Stimulated activated CD8-positive, alpha-beta memory T cell treated with anti-CD3 and anti-CD28 coated beads, Interleukin-15, amount 100 ng/mL, for 24 hours (primary cell): ENCODE results near the gene CHTF18.
"Not testable (repeated sequence)": the region's sequence is repeated elsewhere in the genome, so short reads cannot be mapped to it uniquely, and the experiment has no call there.

Source experiments
- DNase-seq: peaks from one replicate; pipeline ENCODE4 v3.0.0-alpha.2; 2020; ENCODE audit warnings: low read depth

Gene CHTF18

DNA sequence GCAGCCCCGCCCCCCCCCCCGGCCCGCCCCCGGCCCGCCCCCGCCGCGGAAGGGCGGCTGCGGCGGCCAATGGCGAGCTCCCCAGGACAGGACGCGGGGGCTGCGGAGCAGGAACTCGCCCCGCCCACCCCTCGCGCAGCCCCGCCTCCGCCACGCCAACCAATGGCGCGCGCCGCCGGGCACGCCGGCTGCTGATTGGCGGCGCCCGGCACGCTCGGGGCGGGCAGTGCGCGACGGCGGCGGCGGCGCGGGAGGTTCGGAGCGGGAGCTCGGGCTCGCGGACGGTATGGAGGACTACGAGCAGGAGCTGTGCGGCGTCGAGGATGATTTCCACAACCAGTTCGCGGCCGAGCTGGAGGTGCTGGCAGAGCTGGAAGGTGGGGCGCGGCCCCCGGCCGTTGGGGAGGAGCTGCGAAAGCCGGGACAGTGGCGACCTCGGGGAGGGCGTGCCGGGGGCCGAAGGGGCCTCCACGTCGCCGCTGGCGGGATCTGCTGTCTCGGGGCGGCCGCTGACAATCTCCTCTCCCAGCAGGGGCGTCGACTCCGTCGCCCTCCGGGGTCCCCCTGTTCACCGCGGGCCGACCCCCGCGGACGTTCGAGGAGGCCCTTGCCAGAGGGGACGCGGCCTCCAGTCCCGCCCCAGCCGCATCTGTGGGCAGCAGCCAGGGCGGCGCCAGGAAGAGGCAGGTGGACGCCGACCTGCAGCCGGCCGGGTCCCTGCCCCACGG lies at the start of gene CHTF18:
TSS of gene CHTF18 (plus strand) at position 222 of the 728 bp plus-strand sequence. CDS start at position 287, 65 bp downstream.
- peak; percentile 90 for DNase-seq

DNA sequence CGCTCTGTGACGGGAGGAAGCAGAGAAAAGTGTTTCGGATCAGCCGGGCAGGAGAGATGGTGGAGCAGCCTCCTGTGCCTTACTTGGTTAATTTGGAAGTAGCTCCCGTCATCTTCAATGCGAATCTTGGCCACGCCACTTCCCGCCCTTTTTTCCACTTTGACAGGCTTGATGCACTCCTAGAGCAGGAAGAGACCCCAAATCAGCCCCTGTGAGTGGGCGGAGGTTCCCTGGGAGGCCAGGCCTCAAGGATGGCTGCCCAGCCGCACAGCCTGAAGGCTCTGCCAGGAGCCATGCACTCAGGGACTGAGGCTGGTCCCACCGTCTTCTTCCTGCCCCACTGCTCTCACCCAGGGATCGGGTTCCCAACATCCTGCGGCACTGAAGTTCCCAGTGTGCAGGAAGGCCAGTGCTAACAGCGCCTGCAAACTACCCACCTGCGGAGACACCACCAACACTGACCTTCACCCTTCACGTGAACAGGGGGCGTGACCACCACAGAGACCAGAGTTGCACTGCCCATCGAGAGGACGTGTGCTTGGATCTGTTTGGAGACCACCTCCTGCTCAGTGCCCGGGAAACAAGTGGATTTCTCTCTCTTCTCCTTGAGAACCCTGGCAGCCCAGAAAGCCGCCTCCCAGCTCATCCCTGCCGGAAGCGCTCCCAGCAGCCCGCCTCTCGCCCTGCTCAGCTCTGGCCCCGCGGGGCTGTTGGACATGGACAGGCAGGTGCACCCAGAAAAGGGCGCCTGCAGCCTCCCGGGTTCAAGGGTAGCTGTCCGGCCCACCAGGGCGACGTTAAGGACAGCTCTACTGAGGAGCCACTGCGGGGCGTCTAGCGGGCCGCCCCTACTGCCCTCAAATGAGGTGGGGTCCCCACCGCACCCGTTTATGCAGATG lies 48.6 kb upstream of the CHTF18 start:
- no peak for DNase-seq

DNA sequence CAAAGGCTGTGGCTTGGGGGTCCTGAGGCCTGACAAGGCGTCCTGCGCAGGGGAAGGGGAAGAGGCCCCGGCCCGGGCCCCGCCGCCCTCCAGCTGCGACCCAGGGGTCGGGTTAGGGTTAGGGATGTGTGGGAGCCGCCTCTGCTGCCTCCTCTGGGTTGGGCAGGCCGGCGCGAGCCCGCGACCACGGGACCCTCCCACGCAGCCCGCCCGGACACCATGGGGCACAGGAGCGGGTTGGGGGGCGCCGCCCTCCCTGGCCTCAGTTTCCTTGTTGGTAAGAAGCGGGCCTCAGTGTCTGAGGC lies 48.0 kb upstream of the CHTF18 start:
- DNase-seq: no peak

DNA sequence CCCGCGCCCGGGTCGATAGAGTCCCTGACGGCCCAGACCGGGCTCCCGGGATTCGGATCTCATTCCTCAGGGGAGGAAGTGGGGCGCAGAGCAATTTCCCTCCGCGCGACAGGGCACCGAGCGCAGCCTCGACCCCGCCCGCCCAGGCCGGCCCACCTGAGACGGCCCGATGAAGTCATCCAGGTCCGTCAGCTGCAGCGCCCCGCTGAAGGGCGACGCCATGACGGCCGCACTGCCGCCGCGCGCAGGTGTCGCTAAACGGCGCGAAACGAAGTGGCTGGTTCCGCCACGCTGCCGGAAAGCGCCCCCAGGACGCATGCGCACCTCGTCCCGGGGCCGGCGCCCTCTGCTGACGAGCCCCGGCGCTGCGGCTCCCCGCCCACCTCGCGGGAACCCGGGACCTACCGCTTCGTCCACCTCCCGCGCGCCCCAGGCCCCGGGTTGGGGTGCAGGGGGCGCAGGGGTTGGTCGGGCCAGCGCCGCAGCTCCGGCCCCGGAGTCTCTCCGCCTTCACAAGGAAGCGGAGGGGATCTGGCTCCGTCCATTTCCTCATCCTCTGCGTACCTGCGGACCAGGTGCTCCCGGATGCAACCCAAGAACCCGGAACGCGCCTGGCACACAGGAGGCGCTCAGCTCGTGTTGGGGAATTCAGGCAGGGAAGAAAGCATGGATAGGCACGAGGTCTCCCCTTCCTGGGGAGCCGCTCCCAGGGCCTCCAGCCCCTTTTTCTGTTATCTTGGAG lies 47.5 kb upstream of the CHTF18 start, which contains the start of gene CIAO3:
TSS of gene CIAO3 (minus strand) at position 234 of the 742 bp plus-strand sequence. CDS start at position 222, 12 bp downstream.
- peak; percentile 97 for DNase-seq

DNA sequence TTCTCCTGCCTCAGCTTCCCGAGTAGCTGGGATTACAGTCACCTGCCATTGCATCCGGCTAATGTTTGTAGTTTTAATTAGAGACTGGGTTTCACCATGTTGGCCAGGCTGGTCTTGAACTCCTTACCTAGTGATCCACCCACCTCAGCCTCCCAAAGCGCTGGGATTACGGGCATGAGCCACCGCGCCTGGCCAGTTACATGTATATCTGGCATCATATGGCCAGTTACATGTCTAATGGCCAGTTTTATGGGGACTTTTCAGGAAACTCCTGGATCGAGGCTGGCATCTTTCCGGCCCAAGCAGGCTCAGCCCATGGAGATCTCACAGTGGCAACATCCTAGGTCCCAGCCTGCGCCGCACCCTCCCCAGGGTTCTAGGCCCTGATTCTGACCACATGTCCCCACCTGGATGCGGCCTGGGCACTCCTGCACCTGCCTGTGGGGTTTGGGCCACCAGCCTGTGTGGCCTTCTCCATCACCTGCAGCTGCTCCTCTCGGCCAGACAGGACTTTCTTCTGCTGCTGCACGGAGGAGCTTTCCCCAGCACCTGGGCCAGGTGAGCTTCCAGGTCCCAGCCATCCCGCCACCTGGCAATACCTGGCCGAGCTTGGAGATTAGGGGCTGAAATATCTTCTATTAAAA lies 46.3 kb upstream of the CHTF18 start:
- no peak for DNase-seq

DNA sequence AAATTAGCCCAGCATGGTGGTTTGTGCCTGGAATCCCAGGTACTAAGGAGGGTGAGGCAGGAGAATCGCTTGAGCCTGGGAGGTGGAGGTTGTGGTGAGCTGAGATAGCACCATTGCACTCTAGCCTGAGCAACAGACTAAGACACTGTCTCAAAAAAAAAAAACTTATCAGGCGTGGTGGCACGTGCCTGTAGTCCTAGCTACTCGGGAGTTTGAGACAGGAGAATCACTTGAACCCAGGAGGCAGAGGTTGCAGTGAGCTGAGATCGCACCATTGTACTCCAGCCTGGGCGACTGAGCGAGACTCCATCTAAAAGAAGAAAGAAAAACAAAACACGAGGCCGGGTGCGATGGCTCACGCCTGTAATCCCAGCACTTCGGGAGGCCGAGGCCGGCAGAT lies 45.5 kb upstream of the CHTF18 start:
- not testable (repeated sequence) for DNase-seq

DNA sequence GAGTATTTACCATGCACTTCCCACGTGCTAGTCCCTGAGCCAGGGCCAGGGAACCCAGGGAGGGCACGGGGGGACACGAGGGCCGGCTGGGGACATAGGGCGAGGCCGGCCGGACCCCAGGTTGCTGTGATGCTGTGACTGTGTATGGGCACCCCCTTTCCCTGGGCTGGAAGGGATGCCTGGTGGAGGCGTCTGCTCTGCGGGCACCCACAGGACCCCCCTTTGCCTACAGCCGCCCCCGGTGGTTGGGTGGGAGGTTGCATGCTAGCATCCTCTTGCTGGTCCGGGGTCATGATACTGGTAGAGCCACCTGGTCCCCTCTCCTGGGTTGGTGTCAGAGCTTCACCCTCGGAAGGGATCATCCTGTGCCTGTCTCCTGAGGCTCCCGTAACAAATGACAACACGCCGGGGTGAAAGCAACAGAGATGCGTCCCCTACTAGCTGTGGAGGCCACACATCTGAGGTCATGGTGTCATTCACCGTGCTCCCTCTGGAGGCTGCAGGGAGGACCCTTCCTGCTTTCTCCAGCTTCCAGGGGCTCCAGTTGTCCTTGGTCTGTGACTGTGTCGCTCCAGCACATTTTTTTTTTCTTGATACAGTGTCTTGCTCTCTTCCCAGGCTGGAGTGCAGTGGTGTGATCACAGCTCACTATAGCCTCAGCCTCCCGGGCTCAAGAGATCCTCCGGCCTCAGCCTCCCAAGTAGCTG lies 44.5 kb upstream of the CHTF18 start:
- DNase-seq: no peak

DNA sequence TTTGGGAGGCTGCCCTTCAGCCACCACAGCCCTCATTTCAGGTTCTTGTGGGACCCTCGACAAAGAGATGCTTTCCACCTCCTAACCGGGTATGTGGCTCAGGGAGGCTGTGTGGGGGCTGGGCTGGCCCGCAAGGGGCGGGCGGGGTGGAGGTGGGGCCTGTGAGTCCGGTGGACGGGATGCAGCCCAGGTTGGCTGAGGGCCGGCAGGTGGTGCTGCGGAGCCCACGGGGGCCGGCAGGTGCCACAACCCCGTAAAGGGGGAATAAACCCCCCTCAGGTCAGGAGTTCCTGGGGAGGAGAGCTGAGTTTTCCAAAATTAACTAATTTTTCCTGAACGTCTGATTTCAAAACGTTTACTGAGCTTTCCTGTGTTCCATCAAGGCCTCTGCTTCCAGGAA lies 42.7 kb upstream of the CHTF18 start:
- DNase-seq: no peak

DNA sequence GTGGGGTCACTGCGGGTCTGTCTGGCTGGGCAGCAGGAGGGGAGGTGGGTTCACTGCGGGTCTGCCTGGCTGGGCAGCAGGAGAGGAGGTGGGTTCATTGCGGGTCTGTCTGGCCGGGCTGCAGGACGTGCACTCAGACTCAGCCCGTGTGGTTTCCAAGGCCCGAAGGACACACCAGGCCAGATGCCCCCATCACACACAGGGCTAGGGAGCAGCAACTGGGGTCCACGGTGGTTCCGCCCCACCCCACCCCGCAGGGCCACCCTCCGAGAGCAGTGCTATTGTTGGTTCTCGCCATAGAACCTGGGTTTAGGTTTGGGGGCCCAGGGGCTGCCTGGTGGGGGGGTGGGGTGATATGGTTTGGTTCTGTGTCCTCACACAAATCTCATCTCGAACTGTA lies 41.8 kb upstream of the CHTF18 start:
- DNase-seq: no peak

DNA sequence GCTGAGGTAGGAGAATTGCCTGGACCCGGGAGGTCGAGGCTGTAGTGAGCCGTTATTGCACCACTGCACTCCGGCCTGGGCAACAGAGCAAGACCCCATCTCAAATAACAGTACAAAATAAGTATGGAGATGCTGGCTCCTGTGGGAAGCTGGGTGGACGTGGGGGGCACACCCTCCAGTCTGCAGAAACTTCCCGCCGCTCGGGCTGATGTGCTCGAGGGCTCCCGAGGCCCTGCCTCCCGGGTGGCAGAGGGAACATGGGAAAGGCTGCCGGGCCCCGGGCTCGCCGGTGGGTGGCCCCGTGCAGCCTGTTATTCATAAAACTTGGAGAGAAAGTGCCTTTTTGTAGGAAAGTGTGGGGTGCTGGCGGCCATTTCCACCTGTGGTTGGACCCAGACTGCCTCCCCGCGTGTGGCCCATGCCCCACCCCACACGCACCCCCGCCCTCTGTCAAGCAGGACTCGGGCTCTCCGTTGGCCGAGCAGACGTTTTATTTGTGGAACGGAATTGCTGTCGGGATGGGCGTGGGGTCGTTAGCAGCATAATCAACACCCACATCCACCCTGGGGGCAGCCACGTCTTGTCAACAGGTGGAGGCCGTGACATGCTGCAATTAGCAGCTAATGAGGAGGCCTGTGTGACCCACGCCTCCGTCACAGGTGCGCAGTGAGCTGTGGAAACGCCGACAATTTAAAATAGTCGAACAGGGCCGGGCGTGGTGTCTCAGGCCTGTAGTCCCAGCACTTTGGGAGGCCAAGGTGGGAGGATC lies 40.3 kb upstream of the CHTF18 start:
- no peak for DNase-seq

DNA sequence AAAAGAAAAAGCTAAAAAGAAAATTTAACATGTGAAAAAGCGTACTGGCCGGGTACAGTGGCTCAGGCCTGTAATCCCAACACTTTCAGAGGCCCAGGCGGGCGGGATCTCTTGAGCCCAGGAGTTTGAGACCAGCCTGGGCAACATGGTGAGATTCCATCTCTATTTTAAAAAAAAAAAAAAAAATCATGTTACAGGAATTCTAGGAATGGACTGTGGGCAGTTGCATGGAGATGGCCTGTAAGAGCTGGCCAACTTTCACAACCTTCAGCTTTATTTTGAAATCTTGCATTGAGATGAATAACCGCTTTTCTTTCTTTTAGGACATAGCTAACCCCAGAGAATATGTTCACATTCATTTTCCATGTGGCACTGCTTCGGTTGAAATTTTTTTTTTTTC lies 39.4 kb upstream of the CHTF18 start:
- no peak for DNase-seq

DNA sequence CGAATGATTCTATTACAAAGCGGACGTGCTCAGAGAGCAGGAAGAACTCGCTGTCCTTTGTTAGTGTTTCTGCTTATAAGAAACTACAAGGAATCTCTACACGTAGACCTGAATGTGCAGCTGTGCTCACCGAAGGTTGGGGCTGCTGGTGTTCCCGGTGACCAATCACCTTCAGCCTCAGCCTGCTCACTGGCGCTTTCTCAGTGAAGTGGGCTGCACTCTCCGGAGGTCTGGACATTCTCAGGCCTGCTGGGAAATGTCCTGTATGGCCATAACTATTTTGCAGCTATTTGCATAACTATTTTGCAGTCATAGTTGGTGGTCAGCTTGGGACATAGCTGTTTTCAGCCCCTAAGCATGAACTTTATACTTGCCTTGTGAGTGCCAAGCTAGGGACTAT lies 37.9 kb upstream of the CHTF18 start:
- no peak for DNase-seq

DNA sequence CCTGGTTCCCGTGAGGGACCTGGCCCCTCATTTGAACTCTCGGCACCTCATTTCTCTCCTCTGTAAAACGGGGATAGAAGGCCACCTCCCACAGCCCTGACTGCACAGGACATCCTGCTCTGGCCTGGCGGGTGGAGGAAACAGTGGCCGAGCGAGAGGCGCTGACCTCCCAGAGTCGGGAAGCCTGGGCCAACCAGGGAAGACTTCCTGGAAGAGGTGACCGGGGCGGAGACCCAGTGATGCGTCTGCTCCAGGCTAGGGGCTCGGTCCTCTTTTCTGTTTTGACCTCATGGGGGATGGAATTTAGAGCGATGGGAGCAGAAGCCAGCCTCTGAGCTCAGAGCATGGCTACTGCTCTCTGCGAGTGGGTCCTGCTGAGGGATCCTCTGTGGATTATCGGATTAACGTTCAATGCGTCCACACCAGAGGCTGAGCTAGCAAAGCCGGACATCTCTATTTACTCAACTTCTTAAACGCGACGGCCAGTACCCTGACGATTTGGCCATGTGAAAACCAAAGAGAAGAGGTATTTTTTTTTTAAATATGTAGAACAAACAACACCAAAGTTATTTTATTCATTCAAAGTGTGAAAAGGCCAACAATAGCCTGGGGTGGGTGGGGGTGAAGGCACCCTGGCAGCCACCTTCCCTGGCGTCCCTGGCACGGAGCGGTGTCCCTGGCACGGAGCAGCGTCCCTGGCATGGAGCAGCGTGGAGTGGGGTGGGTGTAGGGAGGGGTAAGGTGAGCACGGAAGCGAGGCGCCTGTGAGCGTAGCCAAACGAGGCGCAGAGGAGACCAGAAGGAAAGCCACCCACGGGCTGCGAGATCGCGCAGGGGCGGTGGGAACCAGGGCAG lies 37.0 kb upstream of the CHTF18 start:
- no peak for DNase-seq

DNA sequence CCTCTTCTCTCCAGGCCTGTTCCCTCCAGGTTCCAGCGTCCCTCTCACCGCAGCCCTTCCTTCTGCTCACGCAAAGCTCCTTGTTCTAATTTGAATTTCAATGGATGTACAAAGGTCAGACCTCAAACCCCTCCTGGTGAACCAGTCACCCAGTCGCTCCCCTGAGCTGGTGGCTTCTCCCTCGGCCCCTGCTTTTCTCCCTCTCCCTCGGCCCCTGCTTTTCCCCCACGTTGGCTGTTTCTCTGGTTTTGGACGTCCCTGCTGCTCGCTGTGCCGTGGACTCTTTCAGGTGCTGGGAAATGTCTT lies 36.5 kb upstream of the CHTF18 start:
- no peak for DNase-seq

DNA sequence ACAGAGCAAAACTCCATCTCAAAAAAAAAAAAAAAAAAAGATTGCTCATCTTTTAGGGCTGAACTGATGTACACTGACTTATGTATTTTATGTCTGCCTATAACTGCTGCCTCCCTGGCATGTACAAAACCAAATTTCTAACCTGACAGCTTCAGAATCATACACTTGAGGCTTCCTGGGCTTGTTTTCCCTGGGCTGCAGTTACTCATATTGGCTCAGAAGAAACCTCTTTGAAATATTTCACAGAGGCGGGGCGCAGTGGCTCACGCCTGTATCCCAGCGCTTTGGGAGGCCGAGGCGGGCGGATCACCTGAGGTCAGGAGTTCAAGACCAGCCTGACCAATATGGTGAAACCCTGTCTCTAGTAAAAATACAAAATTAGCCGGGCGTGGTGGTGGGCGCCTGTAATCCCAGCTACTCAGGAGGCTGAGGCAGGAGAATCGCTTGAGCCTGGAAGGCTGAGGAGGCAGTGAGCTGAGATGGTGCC lies 34.3 kb upstream of the CHTF18 start:
- DNase-seq: not testable (repeated sequence)

DNA sequence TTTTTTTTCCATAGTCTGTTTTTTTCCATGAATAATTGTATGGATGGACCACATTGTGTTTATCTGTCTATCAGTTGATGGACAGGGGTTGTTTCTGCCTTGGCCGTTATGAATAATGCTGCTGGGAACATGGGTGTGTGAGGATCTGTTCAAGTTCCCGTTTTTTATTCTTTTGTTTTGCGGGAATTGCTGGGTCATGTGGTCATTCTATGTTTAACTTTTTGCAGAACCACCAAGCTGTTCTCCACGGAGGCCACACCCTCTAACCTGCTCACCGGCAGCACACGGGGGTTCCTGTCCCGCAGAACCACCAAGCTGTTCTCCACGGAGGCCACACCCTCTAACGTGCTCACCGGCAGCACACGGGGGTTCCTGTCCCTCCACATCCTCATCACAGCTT lies 33.8 kb upstream of the CHTF18 start:
- no peak for DNase-seq

DNA sequence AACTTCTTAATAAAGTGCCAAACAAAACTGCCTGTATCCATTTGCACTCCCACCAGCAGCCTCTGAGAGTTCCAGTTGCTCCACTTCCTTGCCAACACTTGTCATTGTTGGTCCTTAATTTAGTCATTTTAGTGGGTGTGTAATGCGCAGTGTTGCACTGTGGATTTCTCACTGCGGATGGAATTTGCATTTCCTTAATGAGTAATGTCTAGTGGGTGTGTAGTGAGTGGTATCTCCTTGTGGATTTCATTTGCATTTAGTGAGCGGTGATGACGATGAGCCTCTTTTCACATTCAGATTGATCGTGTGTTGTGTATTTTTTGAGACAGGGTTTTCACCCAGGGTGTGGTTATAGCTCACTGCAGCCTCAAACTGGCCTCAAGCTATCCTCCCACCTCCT lies 32.0 kb upstream of the CHTF18 start:
- no peak for DNase-seq

DNA sequence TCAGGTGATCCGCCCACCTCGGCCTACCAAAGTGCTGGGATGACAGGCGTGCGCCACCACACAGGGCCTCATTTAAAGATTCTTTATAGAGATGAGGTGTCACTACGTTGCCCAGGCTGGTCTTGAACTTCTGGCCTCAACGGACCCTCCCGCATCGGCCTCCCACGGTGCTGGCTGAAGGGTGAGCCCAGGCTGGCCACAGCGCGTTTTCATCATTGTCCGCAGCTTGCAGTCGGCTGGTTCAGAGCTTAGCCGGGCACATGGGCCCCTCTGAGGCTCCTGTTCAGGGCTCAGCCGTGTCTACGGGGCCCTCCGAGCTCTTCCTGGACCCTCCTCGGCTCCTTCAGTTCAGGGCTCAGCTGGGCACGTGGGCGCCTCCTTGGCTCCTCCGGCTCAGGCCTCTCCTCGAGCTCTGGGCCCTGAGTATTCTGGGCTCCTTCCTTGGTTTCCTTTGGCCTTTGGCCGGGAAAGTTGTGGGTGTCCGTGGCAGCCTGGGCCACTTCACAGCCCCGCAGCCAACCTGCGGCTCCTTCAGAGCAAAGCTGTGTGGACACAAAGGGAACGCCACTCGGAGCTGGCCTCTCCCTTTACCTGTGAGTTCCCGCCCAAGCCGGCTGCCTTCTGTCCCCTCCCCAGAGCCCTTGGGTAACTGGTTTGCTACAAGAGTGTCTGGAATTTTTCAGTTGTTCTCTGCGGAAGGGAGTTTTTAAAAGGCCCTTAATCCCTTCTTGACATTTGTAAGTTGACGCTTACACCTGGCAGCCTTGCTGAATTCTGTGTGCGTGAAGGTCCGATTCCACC lies 29.1 kb upstream of the CHTF18 start:
- DNase-seq: no peak

DNA sequence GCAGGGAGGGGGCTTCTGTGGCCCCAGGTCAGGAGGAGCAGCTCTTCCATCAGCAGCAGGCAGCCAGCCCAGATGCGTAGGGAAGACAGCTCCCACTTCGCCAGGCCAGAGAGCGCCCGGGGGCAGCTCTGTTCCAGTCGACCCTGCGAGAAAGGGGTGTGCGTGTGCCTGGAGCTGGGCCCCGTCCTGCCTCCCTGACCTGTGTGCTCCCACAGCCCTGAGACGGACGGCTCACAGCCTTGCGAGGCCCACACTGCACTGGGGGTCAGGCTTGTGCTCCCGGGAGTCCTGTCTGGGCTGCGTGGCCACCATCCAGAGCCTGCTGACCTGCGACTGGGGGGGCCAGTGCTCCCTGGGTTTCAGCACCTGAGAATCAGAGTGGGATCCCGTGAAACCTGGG lies 28.4 kb upstream of the CHTF18 start:
- no peak for DNase-seq
